Body of pancreas (tissue), 4 donors: ENCODE data around the gene OR5V1. TPM values are rescaled to one million over a fixed set of nuclear protein-coding genes. Genes with fewer than 3 reads are reported as not detected.
"Not testable (repeated sequence)": the region's sequence is repeated elsewhere in the genome, so short reads cannot be mapped to it uniquely, and the experiment has no call there.

ENCODE experiments used
- ATAC-seq: fragments of 150-250 bp; one replicate; pipeline ENCODE4 v1.9.1; 2016
- DNase-seq, 4 donors: peaks; one replicate each; pipeline ENCODE4 v3.0.0-alpha.2; 2019
- H3K27ac ChIP-seq, 4 donors: fragments of 200-600 bp; sonication (generic); 1 replicate in 3 of 4; 2 replicates in 1 of 4; pipeline versions ENCODE4 v1.5.1 to v1.6.1; 2016 to 2019; ENCODE audit warnings: mild to moderate bottlenecking in 1 of 4, mixed read lengths in 1 of 4, moderate library complexity in 1 of 4
- H3K27me3 ChIP-seq, 2 donors: fragments of 200-600 bp; sonication (generic); one replicate each; pipeline ENCODE4 v1.6.0; 2016; ENCODE audit warnings: mild to moderate bottlenecking in 1 of 2
- H3K36me3 ChIP-seq, 2 donors: fragments of 200-600 bp; sonication (generic); replicated peaks in 1 of 2; 2 replicates each; pipeline ENCODE4 v1.5.1; 2016; ENCODE audit warnings: low read depth in 2 of 2; ENCODE audit not compliant: insufficient read depth in 1 of 2
- H3K4me1 ChIP-seq: fragments of 200-600 bp; sonication (generic); one replicate; pipeline ENCODE4 v1.6.0; 2016
- H3K4me3 ChIP-seq, 2 donors: fragments of 200-600 bp; sonication (generic); 1 replicate in 1 of 2; 2 replicates in 1 of 2; pipeline ENCODE4 v1.5.1; 2016 to 2019
- H3K9me3 ChIP-seq, 3 donors: fragments of 200-600 bp; sonication (generic); 1 replicate in 2 of 3; 2 replicates in 1 of 3; pipeline ENCODE4 v1.5.1; 2016
- CTCF ChIP-seq, 7 experiments: fragments of 450-650 bp in 4 of 7; fragments of 200-600 bp in 3 of 7; sonication (generic) in 3 of 7; IDR thresholded peaks; one replicate each; pipeline ENCODE4 v1.5.1; 2016 to 2019; ENCODE audit warnings: antibody characterized with exemption in 7 of 7
- POLR2A ChIP-seq, 3 donors: fragments of 450-650 bp; IDR thresholded peaks; one replicate each; pipeline ENCODE4 v1.6.1; 2016; ENCODE audit warnings: antibody characterized with exemption in 3 of 3, mild to moderate bottlenecking in 2 of 3
- WGBS, 2 donors: methylation state at CpG; one replicate each; pipeline ENCODE4 v1.1.5; 2017; 5-methylcytosine and 5-hydroxymethylcytosine counted together
- intact Hi-C: fragments of 100-400 bp; cut with DNase I; formaldehyde crosslinking; loops from one replicate; pipeline ENCODE4 v1.15.1; 2023
- total RNA-seq, 2 donors: library from RNA; depleted of rRNA; stranded (reverse); fragments of >200 nt; gene quantifications; one replicate each; pipeline ENCODE4 v1.1.0, GENCODE V29; 2016

OR5V1 gene
- total RNA-seq, 2 donors from 2014 or later, result not detected

- Histone ChIP-seq H3K27me3 (no peaks in the 10 kb centered on the region), H3K27ac (no peak overlapping the region), H3K36me3 (no peaks in the 10 kb centered on the region), H3K4me1 (no peaks in the 10 kb centered on the region), H3K4me3 (no peak overlapping the region), H3K9me3 (peaks cover 0 to 3% (median 0%) of the 10 kb centered on the region in 3 donors)
- TF ChIP-seq CTCF (IDR thresholded peaks at IDR 0.05) (no peak), POLR2A (IDR thresholded peaks at IDR 0.05) (no peak)
- 51 to 52% methylated on average over 3 of the region's 3 CpGs for WGBS, 2 donors
- intact Hi-C loops, result no loop called here
- no peak for ATAC-seq
- no peak for DNase-seq
Measured at GRCh38 chr6:29345380-29345779, 23.3 kb downstream of the OR5V1 start.

GRCh38 chr6:29336269-29336668 lies 32.4 kb downstream of the OR5V1 start:
- WGBS, 2 donors, result 44 to 49% methylated on average over 2 of the region's 2 CpGs
- Histone ChIP-seq H3K4me1 (no peaks in the 10 kb centered on the region), H3K36me3 (no peaks in the 10 kb centered on the region), H3K9me3 (no peaks in the 10 kb centered on the region), H3K4me3 (no peak overlapping the region), H3K27me3 (no peaks in the 10 kb centered on the region), H3K27ac (no peak overlapping the region)
- DNase-seq, result no peak
- intact Hi-C loops, result no loop called here
- TF ChIP-seq POLR2A (IDR thresholded peaks at IDR 0.05), result no peak
- TF ChIP-seq CTCF (IDR thresholded peaks at IDR 0.05), result no peak
- ATAC-seq, result no peak

GRCh38 chr6:29332676-29333075 lies 36.0 kb downstream of the OR5V1 start:
- no peaks in the 10 kb centered on the region for H3K9me3 ChIP-seq
- DNase-seq (no peak), ATAC-seq (no peak)
- no peak overlapping the region for H3K4me3 ChIP-seq
- intact Hi-C loops, result no loop called here
- H3K4me1 ChIP-seq, result no peaks in the 10 kb centered on the region
- no peaks in the 10 kb centered on the region for H3K27me3 ChIP-seq
- H3K27ac ChIP-seq, result no peak overlapping the region
- no peaks in the 10 kb centered on the region for H3K36me3 ChIP-seq
- TF ChIP-seq CTCF (IDR thresholded peaks at IDR 0.05) (no peak), POLR2A (IDR thresholded peaks at IDR 0.05) (no peak)

- H3K27ac ChIP-seq, result no peak overlapping the region
- no peaks in the 10 kb centered on the region for H3K27me3 ChIP-seq
- no peak overlapping the region for H3K4me3 ChIP-seq
- H3K9me3 ChIP-seq, result no peaks in the 10 kb centered on the region
- ATAC-seq (no peak), DNase-seq (no peak)
- H3K4me1 ChIP-seq, result no peaks in the 10 kb centered on the region
- H3K36me3 ChIP-seq, result no peaks in the 10 kb centered on the region
- TF ChIP-seq CTCF (IDR thresholded peaks at IDR 0.05), result no peak
- TF ChIP-seq POLR2A (IDR thresholded peaks at IDR 0.05), result no peak
- intact Hi-C loops, result no loop called here
- 43 to 47% methylated on average over 4 of the region's 4 CpGs for WGBS, 2 donors
Measured at GRCh38 chr6:29325777-29326176, 42.9 kb downstream of the OR5V1 start.

GRCh38 chr6:29323332-29323731 lies 45.3 kb downstream of the OR5V1 start:
- DNase-seq, H3K4me3 ChIP-seq, H3K4me1 ChIP-seq, H3K27me3 ChIP-seq, H3K9me3 ChIP-seq, ATAC-seq, intact Hi-C loops, H3K27ac ChIP-seq, H3K36me3 ChIP-seq: not testable (repeated sequence)
